Parathyroid adenoma (tissue), 2 donors: ENCODE data around the gene ARHGAP5.

Experiments used
- H2AFZ ChIP-seq: fragments of 300-600 bp; sonication (generic); one replicate; pipeline ENCODE4 v1.7.0; 2017; ENCODE audit warnings: antibody characterized with exemption, mild to moderate bottlenecking
- H3K27ac ChIP-seq: fragments of 300-600 bp; sonication (generic); one replicate; pipeline ENCODE4 v1.7.0; 2017
- H3K27me3 ChIP-seq: fragments of 300-600 bp; sonication (generic); one replicate; pipeline ENCODE4 v1.7.0; 2017; ENCODE audit warnings: low read length; ENCODE audit not compliant: control insufficient read depth, insufficient read depth
- H3K36me3 ChIP-seq: fragments of 300-600 bp; sonication (generic); one replicate; pipeline ENCODE4 v1.7.0; 2017; ENCODE audit warnings: low read length; ENCODE audit not compliant: control insufficient read depth, insufficient read depth
- H3K4me1 ChIP-seq: fragments of 300-600 bp; sonication (generic); one replicate; pipeline ENCODE4 v1.7.0; 2017; ENCODE audit warnings: control low read depth
- H3K4me2 ChIP-seq: fragments of 300-600 bp; sonication (generic); one replicate; pipeline ENCODE4 v1.7.0; 2017; ENCODE audit warnings: low read length
- H3K4me3 ChIP-seq: fragments of 300-600 bp; sonication (generic); one replicate; pipeline ENCODE4 v1.7.0; 2017; ENCODE audit warnings: low read depth, low read length
- H3K79me2 ChIP-seq: fragments of 300-600 bp; sonication (generic); one replicate; pipeline ENCODE4 v1.7.0; 2017; ENCODE audit warnings: control low read depth
- H3K9ac ChIP-seq: fragments of 300-600 bp; sonication (generic); one replicate; pipeline ENCODE4 v1.7.0; 2017; ENCODE audit warnings: mild to moderate bottlenecking
- H3K9me3 ChIP-seq: fragments of 300-600 bp; sonication (generic); one replicate; pipeline ENCODE4 v1.7.0; 2017; ENCODE audit warnings: low read length; ENCODE audit not compliant: control insufficient read depth
- CTCF ChIP-seq: fragments of 300-600 bp; sonication (generic); IDR thresholded peaks from one replicate; pipeline ENCODE4 v1.7.0; 2017; ENCODE audit warnings: antibody characterized with exemption, mild to moderate bottlenecking
- donor health status: primary hyperparathyroidism.

Gene ARHGAP5

GRCh38 chr14:32075672-32076277 is 1.3 kb upstream of the ARHGAP5 start:
- peak overlapping the region; percentile 95 for H2AFZ ChIP-seq
- H3K9me3 ChIP-seq = no peaks in the 10 kb centered on the region
- peaks cover 17% of the 10 kb centered on the region for H3K79me2 ChIP-seq
- H3K27ac ChIP-seq = peak overlapping the region; percentile 98
- H3K4me1 ChIP-seq = no peaks in the 10 kb centered on the region
- H3K36me3 ChIP-seq = no peaks in the 10 kb centered on the region
- peak overlapping the region; percentile 98 for H3K4me2 ChIP-seq
- no peaks in the 10 kb centered on the region for H3K27me3 ChIP-seq
- no peak for TF ChIP-seq CTCF
- peak overlapping the region; percentile 93 for H3K4me3 ChIP-seq
- peak overlapping the region; percentile 32 for H3K9ac ChIP-seq

- H3K4me2 ChIP-seq = peak overlapping the region; percentile 98
- TF ChIP-seq CTCF = no peak
- H3K36me3 ChIP-seq = no peaks in the 10 kb centered on the region
- peak overlapping the region; percentile 93 for H3K4me3 ChIP-seq
- no peaks in the 10 kb centered on the region for H3K9me3 ChIP-seq
- peaks cover 21% of the 10 kb centered on the region for H3K79me2 ChIP-seq
- H3K9ac ChIP-seq = peak overlapping the region; percentile 32
- peak overlapping the region; percentile 95 for H2AFZ ChIP-seq
- peak overlapping the region; percentile 98 for H3K27ac ChIP-seq
- no peaks in the 10 kb centered on the region for H3K27me3 ChIP-seq
- H3K4me1 ChIP-seq = no peaks in the 10 kb centered on the region
Measured at GRCh38 chr14:32076278-32077080, 625 bp upstream of the ARHGAP5 start.

- Histone ChIP-seq H3K9me3 (no peaks in the 10 kb centered on the region), H3K27me3 (no peaks in the 10 kb centered on the region), H3K36me3 (no peaks in the 10 kb centered on the region), H3K4me1 (no peaks in the 10 kb centered on the region), H3K79me2 (peaks cover 35% of the 10 kb centered on the region), H3K4me3 (peak overlapping the region; percentile 98), H3K9ac (no peak overlapping the region), H3K4me2 (peak overlapping the region; percentile 88), H3K27ac (peak overlapping the region; percentile 93), H2AFZ (peak overlapping the region; percentile 86)
- no peak for TF ChIP-seq CTCF
Measured at GRCh38 chr14:32078023-32078857, 1.1 kb downstream of the ARHGAP5 start.

GRCh38 chr14:32078858-32079216 is 1.7 kb downstream of the ARHGAP5 start:
- Histone ChIP-seq H3K4me1 (no peaks in the 10 kb centered on the region), H3K27me3 (no peaks in the 10 kb centered on the region), H3K79me2 (peaks cover 40% of the 10 kb centered on the region), H2AFZ (no peak overlapping the region), H3K4me3 (peak overlapping the region; percentile 98), H3K4me2 (peak overlapping the region; percentile 88), H3K27ac (no peak overlapping the region), H3K36me3 (no peaks in the 10 kb centered on the region), H3K9ac (no peak overlapping the region), H3K9me3 (no peaks in the 10 kb centered on the region)
- no peak for TF ChIP-seq CTCF
